ENCODE data around the gene RBFOX1.

RBFOX1 gene

DNA sequence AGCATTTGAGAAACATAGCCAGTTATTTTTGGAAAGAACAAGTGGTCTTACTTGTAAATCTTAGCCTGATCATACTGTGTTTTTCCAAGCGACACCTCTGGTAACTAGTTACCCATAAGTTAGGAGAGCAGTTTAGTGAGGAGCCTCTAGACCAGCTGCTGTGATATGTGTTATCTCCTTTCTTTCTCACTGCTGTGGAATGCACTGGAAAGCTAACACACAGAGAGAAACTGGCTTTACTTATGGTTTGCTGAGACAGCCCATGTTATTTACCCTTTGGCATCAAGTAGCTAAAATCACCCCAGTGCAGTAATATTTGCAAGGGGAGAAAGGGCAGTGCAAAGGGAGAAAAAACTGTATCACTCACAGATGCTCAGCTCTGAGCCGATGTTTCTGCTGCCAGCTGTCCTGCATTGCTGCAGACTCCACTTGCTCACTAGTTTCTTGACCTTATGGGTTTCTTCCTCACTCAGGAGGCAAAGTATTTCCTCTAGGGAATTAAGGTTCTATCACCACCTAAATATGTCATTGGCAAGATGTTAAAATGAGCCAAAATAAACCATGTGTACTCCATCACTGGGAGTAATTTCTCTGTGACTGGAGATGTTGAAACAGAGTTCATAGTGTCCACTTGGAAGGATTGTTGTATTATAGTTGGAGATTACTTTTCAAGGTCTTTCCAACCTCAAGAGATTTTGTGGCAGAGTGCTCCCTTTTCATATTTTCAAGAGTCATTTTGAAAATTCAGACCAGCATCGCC lies 2.3 kb downstream of the RBFOX1 start:
- DNase-seq (ENCODE audit: low spot score): no peak

DNA sequence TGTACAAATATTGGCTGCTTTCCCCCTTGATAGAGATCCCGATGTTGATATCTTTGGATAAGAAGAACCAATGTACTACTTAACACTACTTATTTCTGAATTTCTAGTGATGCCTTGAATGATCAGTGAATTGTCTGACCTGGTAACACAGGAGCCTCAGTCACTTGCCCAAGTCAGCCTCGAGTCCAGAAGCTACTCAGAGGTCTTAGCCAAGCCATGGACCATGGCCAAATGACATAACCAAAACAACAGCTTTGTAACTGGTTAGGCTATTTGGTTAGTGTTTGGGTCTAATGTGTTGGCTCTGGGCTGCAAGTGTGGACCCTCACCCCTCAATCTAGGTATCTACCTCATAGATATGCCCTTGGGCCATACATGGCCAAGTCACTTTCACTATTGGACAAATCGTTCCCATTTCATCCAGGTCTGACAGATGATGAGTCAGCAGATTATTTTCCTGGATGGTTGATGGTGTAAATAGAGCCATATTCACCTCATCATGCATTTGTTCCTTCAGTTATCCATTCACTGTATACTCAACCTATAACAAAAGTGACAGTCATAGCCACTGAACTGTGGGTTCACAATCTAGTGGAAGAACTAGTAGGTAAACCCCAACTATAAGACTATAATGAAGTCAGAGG lies 3.5 kb downstream of the RBFOX1 start:
- no peak for DNase-seq (ENCODE audit: low spot score)

DNA sequence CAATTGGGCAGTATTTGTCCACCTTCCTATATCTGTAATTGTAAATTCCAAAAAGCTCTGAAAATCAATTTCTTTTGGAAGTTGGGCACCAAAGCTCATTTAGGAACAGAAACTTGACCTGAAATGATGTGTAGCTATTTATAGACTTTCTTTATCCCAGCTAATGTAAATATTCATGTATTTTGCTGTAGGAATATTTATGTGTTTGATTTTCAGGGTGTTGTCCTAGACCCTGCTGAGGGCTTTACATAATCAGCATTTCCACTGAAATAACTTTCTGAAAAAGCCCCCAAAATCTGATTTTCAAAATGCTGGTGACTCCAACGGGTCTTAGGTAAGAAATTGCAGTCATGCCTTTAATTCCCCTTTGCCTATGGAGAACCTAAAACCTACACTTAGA lies 4.1 kb downstream of the RBFOX1 start:
- no peak for DNase-seq (ENCODE audit: low spot score)

- no peak for DNase-seq (ENCODE audit: low spot score)
Measured at GRCh38 chr16:7338826-7339225, 6.2 kb downstream of the RBFOX1 start.

GRCh38 chr16:7339700-7340099 lies 7.1 kb downstream of the RBFOX1 start:
- no peak for DNase-seq (ENCODE audit: low spot score)

DNA sequence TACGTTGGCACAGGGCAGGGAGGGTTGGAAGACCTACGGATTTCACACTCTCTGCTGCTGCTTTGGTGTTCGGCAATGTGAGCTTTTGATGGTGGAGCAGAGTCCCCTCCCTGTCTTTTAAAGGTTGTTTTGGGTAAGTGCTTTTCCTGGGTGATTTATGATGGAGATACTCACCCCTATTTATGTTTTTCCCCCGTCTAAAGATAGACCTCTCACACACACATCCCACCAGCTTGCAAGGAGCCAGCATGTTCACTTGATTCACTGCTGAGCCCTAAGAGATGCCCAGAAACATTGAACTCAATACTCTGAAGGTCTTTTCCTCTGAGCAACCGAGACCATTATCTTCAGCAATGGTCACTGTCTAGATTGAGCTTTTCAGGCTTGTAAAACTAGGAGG lies 8.3 kb downstream of the RBFOX1 start:
- no peak for DNase-seq (ENCODE audit: low spot score)

- DNase-seq (ENCODE audit: low spot score): no peak
Measured at GRCh38 chr16:7342598-7342997, 10.0 kb downstream of the RBFOX1 start.

- no peak for DNase-seq (ENCODE audit: low spot score)
Measured at GRCh38 chr16:7343243-7343642, 10.6 kb downstream of the RBFOX1 start.

GRCh38 chr16:7344830-7345780 lies 12.5 kb downstream of the RBFOX1 start:
- no peak for DNase-seq (ENCODE audit: low spot score)

- no peak for DNase-seq (ENCODE audit: low spot score)
Measured at GRCh38 chr16:7350806-7351205, 18.2 kb downstream of the RBFOX1 start.

DNA sequence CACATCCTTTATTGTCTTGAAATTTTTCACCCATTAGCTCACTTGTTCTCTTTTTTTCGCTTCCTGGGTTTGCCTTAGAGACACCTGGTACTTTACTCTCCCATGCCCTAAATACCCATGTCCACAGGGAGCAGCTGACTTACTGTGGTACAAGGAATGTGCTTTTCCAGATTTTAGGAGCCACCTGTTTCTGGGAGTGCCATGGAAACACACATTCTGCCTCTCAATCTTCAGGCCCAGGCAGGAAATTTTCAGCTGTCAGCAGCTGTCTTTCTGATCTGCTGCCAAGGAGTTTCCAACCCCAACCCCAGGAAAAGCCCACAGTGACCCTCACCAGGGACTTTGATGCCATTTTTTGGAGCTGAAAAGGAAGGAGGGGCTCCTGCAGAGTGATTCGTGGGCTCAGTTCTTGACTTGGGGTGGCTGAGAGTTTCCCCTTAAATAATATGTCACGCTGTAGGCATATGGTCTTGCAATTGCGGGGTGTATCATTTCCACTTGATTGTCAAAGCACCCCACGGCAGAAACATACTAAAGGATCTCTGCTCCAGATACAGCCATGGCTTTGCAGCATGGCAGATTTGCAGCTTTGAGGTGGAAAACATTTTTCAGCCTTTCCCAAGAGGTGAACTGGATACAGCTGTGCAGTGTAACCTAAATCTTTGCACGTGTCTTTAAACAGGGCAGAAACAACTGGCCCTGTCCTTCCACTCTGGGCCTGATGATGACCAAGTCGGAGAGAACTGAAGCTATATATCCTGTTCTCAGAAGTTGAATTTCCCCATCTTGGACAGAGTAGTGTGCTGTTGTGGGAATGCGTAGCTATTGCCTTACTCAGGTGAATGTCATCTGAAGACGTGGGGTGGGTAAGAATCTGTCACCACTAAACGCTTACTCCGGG lies 19.2 kb downstream of the RBFOX1 start:
- no peak for DNase-seq (ENCODE audit: low spot score)

- DNase-seq (ENCODE audit: low spot score): no peak
Measured at GRCh38 chr16:7355758-7356157, 23.1 kb downstream of the RBFOX1 start.

GRCh38 chr16:7361416-7362129 lies 28.9 kb downstream of the RBFOX1 start:
- DNase-seq (ENCODE audit: low spot score): no peak

DNA sequence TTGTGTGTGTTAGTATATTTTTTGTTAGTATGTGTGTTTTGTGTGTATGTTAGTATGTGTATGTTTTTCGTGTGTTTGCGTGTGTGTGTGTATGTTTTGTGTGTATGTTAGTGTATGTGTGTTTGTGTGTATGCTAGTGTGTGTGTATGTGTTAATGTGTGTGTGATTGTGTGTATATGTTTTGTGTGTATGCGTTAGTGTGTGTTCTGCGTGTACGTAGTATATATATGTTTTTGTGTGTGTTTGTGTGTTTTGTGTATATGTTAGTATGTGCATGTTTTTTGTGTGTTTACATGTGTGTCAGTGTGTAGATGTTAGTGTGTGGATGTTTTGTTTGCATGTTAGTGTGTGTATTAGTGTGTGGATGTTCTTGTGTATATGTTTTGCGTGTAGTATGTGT lies 29.6 kb downstream of the RBFOX1 start:
- no peak for DNase-seq (ENCODE audit: low spot score)

DNA sequence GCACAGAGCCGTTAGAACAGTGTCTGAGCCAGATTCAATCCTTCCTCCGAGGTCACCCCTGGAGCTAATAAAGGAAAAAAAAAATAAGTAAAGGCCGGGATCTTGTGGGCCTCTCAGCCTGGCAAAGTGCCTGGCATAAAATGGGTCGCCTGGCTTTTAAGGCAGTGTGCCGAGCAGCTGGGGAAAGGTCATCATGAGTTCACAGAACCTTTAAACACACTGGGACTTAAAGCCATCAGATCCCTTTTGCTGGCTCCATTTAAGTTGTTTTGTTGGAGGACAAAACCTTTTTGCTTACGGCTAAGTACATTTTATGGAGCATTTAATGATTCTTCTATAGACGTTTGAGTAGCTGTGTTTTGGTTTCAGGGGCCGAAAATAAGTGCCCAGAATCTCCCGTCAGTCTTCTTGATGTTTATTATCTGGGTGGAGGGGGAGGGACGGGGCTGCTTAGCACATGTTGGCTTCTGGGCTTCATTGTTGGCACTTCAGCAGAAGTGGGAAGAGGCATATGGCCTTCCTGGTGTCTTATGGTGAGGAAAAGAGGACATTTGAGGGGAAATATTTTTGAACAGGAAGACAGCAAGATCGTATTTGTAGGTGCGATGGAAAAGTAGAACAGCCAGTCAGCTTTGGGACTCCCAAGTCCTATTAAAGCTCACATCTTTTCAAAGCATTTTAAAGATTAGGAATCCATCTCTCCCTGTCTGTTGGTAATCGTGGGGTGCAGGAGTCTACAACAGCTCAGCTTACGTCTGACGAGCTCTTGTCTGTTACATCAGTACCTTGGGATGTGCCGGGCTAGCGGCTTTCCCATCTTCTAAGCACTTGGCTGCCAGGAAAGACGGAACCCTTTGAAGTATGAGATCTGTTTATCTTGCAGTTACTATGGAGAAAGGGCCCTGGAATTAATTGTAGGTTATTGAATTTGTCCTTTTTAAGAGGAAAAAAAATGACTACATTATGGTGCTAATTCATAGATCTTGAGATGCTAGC lies 31.1 kb downstream of the RBFOX1 start:
- DNase-seq (ENCODE audit: low spot score): no peak

DNA sequence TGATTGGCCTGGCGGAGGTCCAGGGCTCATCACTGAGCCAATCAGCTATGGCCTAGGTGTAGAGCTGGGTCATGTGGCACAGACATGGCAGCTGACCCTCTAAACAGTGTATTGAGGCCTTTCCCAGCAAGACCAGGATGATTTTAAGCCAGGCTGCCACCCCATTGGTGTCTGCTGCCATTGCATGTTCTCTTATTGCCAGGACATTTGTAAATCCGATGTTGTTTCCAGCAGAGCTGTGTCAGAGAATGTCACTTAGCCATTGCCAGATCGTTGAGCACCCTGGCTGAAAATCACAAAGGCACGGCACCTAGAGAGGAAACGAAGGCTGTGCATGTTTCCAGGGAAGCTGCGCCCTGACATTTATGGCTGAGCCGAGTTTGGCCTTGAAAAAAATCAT lies 33.4 kb downstream of the RBFOX1 start:
- no peak for DNase-seq (ENCODE audit: low spot score)

DNA sequence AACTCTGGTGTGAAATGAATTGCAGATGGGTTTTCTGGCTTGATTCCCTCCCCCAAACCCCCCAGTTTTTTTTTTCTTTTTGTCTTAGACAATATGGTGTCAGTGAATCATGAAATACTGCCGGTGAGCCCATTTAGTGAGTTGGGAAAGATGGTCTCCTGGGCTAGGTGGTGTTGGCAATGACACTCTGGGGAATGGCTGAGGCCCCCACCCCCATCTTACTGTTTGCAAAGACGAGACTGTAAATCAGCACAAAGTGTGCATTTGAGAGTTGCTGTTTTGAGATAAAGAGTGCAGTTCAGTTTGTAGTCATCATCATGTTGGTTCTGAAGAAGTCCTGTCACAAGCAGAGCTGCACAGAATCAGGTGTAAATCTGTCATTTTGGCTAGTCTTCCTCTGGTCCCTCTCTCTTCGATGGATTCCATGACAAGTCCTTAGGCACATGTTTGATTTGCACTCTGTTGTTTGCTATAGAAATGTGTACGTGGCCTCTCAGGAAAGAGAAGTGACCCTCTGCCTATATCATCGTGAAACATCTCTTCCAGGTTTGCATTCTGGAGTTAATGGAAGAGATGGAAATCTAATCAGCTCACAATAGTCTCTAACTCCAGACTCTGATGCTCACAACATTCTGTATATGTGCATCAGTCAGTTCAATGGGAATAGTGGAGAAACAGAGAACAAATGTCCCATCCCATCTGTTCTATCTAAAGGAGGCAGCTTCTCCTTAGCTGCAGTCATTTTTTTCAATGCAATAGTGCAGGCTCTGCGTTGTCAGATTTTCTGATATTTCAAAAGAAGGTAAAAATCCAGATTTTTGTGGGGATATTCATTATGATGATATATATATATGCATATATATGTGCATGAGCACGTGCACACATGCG lies 34.6 kb downstream of the RBFOX1 start:
- DNase-seq (ENCODE audit: low spot score): no peak

GRCh38 chr16:7369204-7369603 lies 36.6 kb downstream of the RBFOX1 start:
- no peak for DNase-seq (ENCODE audit: low spot score)

DNA sequence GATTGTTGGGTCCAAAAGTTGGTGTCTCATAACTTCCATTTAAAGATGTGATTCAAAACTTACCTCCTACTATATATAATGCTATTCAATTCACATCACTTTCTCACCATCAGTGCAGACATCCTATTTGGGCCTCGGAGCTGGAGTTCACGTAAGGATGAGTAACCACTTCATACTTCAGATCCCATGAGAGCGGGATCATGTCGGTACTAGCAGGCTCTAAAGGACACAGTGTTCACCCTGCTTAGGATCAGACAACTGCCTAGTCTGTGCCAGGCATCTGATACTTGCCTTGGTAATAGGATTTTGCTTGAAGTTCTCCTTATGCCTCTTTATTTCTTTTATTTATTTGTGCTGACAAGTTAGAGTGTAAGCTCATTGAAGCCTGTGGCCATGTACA lies 39.5 kb downstream of the RBFOX1 start:
- no peak for DNase-seq (ENCODE audit: low spot score)
